ENCODE data around the gene SCUBE1.

Gene SCUBE1

DNA sequence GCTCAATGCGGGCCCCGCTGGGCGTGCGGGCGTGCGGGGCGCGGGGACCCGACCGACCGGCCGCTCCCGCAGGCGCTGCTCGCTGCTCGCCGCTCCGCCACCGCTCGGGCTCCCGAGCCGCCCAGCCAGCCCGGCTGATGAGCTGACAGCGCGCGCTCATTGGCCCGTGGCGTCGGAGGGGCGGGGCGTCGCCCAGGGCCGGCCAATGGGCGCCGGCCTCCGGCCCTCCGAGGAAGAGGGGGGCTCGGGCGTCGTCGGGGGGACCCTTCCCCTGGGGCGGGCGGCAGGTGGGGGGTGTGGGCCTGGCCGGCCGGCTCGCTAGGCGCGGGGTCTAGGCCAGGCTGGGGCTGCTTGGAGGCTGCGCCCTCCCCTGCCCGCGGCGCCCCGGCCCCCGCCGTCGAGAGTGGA, at the start of gene SCUBE1:
Gene SCUBE1, minus strand, starts transcription at position 111 of the 408 bp plus-strand sequence. CDS start 111 bp downstream, outside the sequence.
- in situ Hi-C loops (cut with HindIII; ENCODE audit: low sequenced_read_pairs) = loop anchor here (10.0 kb wide), 1 partner anchor 202 kb away; no protein-coding TSS in a partner anchor

- in situ Hi-C loops (cut with HindIII; ENCODE audit: low sequenced_read_pairs) = no loop called here
Measured at GRCh38 chr22:43392385-43392989, 49.3 kb upstream of the SCUBE1 start.

GRCh38 chr22:43391306-43391705, 48.1 kb upstream of the SCUBE1 start:
- in situ Hi-C loops (cut with HindIII; ENCODE audit: low sequenced_read_pairs) = no loop called here

DNA sequence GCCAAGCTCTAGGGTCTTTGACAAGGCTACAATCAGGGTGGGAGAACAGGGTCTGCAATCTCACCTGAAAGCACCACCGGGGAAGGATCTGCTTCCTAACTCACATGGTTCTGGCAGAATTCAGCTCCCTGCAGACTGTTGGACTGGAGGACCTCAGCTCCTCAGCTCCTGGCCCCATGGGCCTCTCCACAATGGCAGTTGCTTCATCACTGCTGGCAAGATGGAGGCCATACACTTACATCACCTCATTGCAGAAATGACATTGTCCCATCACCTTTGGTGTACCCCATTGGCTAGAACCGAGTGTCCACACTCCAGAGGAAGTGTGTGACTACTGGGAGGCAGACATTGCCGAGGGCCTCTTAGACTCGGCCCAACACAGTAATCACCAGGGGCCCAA, 47.7 kb upstream of the SCUBE1 start:
- in situ Hi-C loops (cut with HindIII; ENCODE audit: low sequenced_read_pairs) = no loop called here

- in situ Hi-C loops (cut with HindIII; ENCODE audit: low sequenced_read_pairs) = no loop called here
Measured at GRCh38 chr22:43390166-43390565, 47.0 kb upstream of the SCUBE1 start.

DNA sequence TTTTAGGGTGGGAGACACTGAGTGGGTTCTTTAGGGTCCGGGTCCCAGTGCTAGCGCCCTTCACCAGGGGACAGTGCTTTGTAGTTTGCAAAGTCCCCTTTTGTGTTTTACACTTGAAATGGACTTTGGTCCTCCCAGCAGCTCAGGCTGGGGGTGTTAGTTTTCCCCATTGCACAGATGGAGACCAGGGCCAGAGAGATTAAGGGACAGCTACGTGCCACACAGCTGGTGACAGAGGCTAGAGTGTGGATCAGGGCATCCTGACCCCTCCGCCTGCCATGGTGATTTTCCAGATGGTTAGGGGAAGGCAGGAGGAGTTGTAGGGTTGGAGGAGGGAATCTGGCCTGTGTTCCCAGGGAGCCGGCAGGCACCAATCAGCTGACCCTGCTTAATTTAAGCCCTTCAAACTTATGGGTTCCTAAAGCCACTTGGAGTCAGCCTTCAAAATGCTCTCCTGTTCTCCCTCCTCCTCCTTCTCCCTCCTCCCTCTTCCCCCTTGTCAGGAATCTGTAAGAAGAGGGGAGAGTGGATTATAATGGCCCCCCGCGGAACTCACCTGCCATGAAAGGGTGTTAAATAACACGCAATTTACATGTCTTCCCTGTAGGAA, 46.2 kb upstream of the SCUBE1 start:
- in situ Hi-C loops (cut with HindIII; ENCODE audit: low sequenced_read_pairs) = no loop called here

GRCh38 chr22:43388420-43388851, 45.3 kb upstream of the SCUBE1 start:
- in situ Hi-C loops (cut with HindIII; ENCODE audit: low sequenced_read_pairs) = no loop called here

- in situ Hi-C loops (cut with HindIII; ENCODE audit: low sequenced_read_pairs) = no loop called here
Measured at GRCh38 chr22:43387815-43388214, 44.6 kb upstream of the SCUBE1 start.

DNA sequence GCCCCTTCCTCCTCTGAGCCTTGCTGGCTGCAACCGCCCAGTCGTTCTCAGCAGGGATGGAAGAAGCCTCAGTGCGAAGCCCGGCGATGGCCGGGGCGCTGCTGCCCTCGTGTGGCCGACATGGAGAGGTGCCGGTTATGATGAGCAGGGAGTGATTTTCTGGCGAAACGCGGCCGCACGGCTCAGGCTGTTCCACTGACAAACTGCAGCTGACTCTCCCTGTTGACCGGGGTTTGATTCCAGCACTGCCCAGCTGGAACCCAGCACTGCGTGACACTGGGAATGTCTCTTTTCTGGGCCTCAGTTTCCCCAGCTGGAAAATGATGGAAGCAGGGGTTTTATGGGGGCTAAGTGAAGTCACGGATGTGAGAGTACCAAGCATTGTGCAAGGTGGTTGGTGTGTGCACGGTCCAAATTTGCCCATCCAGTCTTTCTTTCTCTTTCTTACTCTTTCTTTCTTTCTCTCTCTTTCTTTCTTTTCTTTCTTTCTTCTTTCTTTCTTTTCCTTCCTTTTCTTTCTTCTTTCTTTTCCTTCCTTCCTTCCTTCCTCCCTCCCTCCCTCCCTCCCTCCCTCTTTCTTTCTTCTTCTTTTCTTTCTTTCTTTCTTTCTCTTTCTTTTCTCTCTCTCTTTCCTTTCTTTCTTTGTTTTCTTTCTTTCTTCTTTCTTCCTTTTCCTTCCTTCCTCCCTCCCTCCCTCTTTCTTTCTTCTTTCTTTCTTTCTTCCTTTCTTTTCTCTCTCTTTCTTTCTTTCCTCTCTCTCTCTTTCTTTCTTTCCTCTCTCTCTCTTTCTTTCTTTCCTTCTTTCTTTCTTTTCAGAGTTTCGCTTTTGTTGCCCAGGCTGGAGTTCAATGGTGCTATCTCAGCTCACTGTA, 42.8 kb upstream of the SCUBE1 start:
- in situ Hi-C loops (cut with HindIII; ENCODE audit: low sequenced_read_pairs) = no loop called here

DNA sequence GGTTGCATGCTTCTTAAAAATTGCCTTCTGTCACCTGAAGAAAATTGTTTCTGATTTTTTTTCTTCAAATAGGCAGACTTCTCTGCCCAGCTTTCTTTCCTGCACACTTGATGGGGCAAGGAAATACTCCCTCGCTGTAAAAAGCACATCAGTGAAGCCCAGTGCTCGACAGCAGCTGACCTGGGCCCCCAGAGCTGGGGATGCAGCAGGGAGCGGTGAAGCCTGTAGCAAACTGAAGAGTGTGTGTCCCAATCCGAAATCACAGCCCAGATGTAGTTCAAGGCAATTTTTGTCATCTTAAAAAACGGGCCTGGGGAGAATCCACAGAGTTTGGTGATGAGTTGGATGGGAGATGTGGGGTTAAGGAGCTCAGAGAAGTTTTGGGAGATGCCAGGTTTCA, 41.7 kb upstream of the SCUBE1 start:
- in situ Hi-C loops (cut with HindIII; ENCODE audit: low sequenced_read_pairs) = no loop called here

DNA sequence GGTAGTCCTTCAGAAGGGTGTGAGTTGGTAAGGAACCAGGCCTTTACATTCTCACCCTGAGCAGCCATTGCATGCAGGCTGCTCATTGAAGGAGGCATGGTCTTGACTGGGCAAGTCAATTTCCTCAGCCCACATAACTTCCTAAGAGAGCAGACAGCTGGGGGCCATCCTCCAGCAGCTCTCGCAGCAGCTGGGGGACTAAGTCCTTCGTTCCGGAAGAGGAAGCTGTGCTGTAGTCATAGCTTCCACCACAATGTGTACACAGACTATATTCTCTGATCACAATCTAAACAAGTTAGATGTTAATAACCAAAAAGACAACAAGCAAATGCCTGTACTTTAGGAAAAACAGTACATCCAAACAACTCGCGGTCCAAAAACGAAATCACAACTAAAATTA, 38.5 kb upstream of the SCUBE1 start:
- in situ Hi-C loops (cut with HindIII; ENCODE audit: low sequenced_read_pairs) = no loop called here

DNA sequence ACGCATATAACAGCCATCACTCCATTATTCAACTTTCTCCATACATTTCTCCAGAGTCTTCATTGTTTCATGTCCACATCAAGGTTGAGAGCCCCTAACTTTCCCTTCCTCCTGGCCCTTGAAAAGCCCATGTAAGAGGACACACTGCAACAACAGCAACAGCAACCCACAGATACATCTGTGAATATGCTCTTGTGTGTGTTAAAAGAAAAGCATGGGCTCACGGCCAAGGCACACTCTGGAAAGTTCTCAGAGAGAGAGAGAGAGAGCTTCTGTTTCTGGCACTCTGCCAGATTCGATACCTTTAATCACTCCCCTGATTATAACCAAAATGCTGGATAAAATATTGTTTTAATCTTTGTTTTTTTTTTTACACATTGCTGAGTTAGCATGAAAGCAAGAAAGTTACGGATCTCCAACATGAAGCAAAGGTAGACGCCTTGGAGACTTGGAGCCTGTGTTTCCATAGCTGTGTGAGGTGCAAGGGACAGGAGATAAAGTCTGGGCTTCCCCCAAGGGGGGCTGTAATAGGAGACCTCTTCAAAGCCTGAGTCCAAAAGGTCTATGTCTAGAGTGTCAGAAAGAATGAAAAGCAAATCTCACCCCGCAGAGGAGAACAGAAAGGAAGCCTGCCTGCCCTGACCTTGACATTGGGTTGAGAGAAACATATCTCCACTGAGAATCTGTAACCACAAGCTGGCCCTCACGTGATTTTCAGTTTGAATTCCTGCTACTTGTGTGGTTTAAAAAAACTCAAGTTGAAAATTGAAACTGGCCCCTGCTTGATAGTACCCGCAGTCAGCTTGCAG, 34.9 kb upstream of the SCUBE1 start:
- in situ Hi-C loops (cut with HindIII; ENCODE audit: low sequenced_read_pairs) = no loop called here

DNA sequence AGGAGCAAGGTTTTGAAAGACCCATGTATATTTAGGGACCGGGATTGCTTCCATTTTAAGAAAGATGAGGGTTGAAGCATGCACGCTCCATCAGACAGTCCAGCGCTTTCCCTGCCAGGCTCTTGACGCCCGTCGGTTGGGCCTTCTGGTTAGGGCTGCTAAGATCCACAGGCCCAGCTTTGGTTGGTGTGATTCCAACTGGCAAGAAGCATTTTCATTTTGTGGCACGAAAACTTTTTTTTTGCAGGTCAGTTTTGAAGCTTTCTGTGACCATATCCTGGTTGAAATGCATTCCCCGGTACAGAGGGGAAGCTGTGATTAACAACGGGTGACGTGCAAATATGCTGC, 34.4 kb upstream of the SCUBE1 start:
- in situ Hi-C loops (cut with HindIII; ENCODE audit: low sequenced_read_pairs) = no loop called here

GRCh38 chr22:43376765-43377547, 33.8 kb upstream of the SCUBE1 start:
- in situ Hi-C loops (cut with HindIII; ENCODE audit: low sequenced_read_pairs) = no loop called here

- in situ Hi-C loops (cut with HindIII; ENCODE audit: low sequenced_read_pairs) = no loop called here
Measured at GRCh38 chr22:43375951-43376455, 32.8 kb upstream of the SCUBE1 start.

DNA sequence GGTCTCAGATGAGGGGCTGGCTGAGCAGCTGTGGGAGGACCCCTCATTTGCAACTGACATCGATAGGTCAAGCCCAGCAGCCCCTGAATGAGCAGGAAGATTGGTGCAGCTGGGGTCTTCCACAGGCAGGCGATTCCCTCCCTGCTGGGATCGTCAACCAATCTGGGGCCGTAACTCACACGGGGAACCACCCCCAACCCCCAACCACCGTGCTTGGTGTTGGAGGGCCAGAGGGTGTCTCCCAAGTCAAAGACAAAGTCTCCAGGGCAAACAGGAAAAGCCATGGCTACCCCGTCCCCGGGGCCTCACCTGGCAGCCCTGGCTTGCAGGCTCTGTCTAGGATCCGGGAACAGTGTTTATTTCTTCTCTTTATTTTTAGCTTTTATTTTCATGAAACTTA, 26.9 kb upstream of the SCUBE1 start:
- in situ Hi-C loops (cut with HindIII; ENCODE audit: low sequenced_read_pairs) = no loop called here

DNA sequence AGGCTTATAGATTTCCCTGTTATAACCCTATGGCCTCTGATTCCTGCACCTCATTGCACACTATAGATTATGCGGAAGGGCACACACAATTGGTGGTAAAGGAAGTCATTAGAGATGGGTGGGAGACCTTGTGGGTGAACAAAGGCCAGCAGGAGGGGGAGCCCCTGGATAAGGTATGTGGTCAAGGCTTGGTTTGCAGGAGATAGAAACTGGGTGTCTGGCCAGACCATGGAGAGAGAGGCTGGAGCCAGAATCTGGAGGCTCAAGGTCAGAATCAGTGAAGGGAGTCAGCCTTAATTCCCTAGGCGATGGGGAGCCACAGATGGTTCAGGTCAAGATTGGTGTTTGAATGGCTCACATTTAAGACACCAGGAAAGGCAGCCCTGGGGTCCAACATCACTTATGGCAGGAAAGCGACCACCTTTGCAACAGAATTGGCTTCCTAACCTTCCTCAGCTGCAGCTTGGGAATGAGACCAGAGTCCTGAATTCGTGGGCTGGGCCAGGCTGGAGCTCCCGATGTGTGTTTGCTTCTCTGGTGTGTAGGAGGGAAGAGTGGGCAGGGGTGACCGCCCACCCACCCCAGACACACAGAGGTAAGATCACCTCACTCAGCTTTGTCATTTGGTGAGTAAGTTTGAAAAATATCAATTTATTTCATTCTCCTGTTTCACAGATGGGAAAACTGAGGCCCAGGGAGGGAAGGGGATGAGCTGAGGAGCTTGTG, 22.7 kb upstream of the SCUBE1 start:
- in situ Hi-C loops (cut with HindIII; ENCODE audit: low sequenced_read_pairs) = no loop called here

- in situ Hi-C loops (cut with HindIII; ENCODE audit: low sequenced_read_pairs) = no loop called here
Measured at GRCh38 chr22:43364169-43364435, 20.9 kb upstream of the SCUBE1 start.

DNA sequence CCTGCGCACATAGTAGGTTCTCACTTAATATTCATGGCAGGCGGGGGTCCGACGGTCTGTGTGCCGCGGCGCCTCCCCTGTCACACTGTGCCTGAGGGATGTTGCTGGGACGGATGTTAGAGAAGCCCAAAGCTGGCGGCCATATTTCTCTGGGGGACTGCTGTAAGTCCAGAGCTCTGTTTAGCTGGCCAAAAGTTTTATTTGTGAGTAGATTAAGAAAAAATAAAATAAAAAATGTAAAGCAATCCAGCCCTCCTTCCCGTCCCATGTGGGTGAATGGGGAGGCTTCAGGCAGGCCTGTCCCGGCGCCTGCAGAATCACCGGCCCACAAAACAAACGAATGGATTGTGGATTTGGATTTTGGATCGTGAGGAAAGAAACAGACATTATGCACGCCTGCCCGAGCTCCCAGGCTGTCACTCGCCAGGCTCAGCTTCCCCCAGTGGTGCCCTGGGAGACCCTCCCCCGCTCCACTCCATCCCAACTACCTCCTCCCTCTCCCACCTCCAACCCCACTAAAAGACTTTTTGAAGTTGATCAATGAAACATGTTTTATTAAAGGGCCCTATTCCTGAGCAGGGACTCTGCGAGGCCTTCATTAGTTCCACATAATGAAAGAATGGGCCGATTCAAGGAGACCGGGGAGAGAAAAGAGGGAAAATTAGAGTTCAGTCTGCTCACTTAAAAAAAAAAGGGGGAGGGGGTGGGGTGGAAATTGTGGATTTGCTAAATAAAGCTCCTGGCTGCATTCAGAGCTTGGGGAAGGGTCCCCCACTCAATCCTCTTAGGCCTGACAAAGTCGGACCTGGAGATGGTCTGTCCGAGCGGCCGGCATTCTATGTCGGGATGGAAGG, 20.4 kb upstream of the SCUBE1 start:
- in situ Hi-C loops (cut with HindIII; ENCODE audit: low sequenced_read_pairs) = no loop called here
